HepG2 (cell line): ENCODE measurements around the gene CSNK1G3. TPM values are rescaled to one million over a fixed set of nuclear protein-coding genes. Genes with fewer than 3 reads are reported as not detected.

Experiments
- ATAC-seq: fragments of 200-7000 bp; cut with Tn5 transposase; 3 replicates; pipeline ENCODE4 v1.9.1; 2020; ENCODE audit warnings: mild to moderate bottlenecking, moderate library complexity
- BruUV-seq: library from RNA; stranded (reverse); fragments of 400-500 nt; replicated peaks from 2 replicates; lab custom pipeline; 2021; lab: Mats Ljungman, UMichigan
- CTCF ChIA-PET: fragments of 300-600 bp; formaldehyde crosslinking; extraction: SDS; loops from one replicate; lab custom pipeline; 2021; ENCODE audit warnings: low total read pairs, inconsistent platforms, low intra/inter-chr PET ratio; lab: Yijun Ruan, JAX
- POLR2A ChIA-PET: fragments of 350-600 bp; sonication (Branson Sonifier 250); formaldehyde crosslinking; loops from one replicate; lab custom pipeline; 2020; ENCODE audit warnings: antibody characterized with exemption, inconsistent platforms; lab: Yijun Ruan, JAX
- DNase-seq: peaks from one replicate; pipeline ENCODE4 v3.0.0-alpha.2; 2015; ENCODE audit warnings: low spot score
- FAIRE-seq: peaks from 3 replicates; lab custom pipeline; 2011; peaks lifted over from hg19 to GRCh38; lab: Jason Lieb, UNC
- H2AFZ ChIP-seq: one replicate; pipeline ENCODE4 v1.6.1; 2011; ENCODE audit warnings: low read length, inconsistent platforms
- H3K27ac ChIP-seq: fragments of 300-600 bp; 3 replicates; pipeline ENCODE4 v1.8.0; 2011; ENCODE audit warnings: mixed run types, mild to moderate bottlenecking, mixed read lengths, low read length, inconsistent platforms; ENCODE audit not compliant: insufficient read depth; ENCODE audit errors: extremely low read length
- H3K27me3 ChIP-seq, 2 experiments: fragments of 200-600 bp in 1 of 2; 2 replicates in 1 of 2; 3 replicates in 1 of 2; pipeline versions ENCODE4 v1.6.0 to v1.8.0; 2011; ENCODE audit warnings: low read length in 2 of 2, mild to moderate bottlenecking in 2 of 2, moderate library complexity in 2 of 2, inconsistent platforms in 1 of 2; ENCODE audit not compliant: insufficient read depth in 2 of 2, control insufficient read depth in 1 of 2
- H3K36me3 ChIP-seq, 2 experiments: fragments of 200-600 bp in 1 of 2; replicated peaks in 1 of 2; 2 replicates in 1 of 2; 3 replicates in 1 of 2; pipeline versions ENCODE4 v1.5.1 to v1.8.0; 2011; ENCODE audit warnings: low read length in 2 of 2, inconsistent platforms in 1 of 2; ENCODE audit not compliant: insufficient read depth in 2 of 2, control insufficient read depth in 1 of 2
- H3K4me1 ChIP-seq: 2 replicates; pipeline ENCODE4 v1.5.1; 2012; ENCODE audit warnings: low read length, inconsistent platforms; ENCODE audit not compliant: insufficient read depth
- H3K4me2 ChIP-seq: 2 replicates; pipeline ENCODE4 v1.6.0; 2011; ENCODE audit warnings: low read depth, low read length, inconsistent platforms
- H3K4me3 ChIP-seq, 3 experiments: fragments of 200-600 bp in 1 of 3; sonication (generic), shearing (Covaris generic) in 1 of 3; replicated peaks in 1 of 3; 2 replicates each; pipeline ENCODE4 v1.5.1; 2011 to 2016; ENCODE audit warnings: low read length in 3 of 3, inconsistent platforms in 2 of 3, low read depth in 2 of 3, mild to moderate bottlenecking in 2 of 3, control low read depth in 1 of 3, mixed read lengths in 1 of 3; ENCODE audit not compliant: insufficient read depth in 1 of 3
- H3K79me2 ChIP-seq: one replicate; pipeline ENCODE4 v1.6.1; 2011; ENCODE audit warnings: low read length, inconsistent platforms; ENCODE audit not compliant: insufficient read depth
- H3K9ac ChIP-seq: 2 replicates; pipeline ENCODE4 v1.6.0; 2011; ENCODE audit warnings: mild to moderate bottlenecking, low read depth, low read length, inconsistent platforms; ENCODE audit not compliant: insufficient read depth
- H3K9me3 ChIP-seq: 2 replicates; pipeline ENCODE4 v1.5.1; 2012; ENCODE audit warnings: mild to moderate bottlenecking, low read length
- H4K20me1 ChIP-seq: 2 replicates; pipeline ENCODE4 v1.6.0; 2011; ENCODE audit warnings: inconsistent platforms, mild to moderate bottlenecking, low read length, moderate library complexity; ENCODE audit not compliant: insufficient read depth
- ARHGAP35 ChIP-seq: sonication (generic); formaldehyde crosslinking; IDR thresholded peaks from 2 replicates; pipeline ENCODE4 v1.9.0; 2022; ENCODE audit warnings: mild to moderate bottlenecking, inconsistent platforms, moderate library complexity, missing genetic modification reagents, borderline replicate concordance
- EP300 ChIP-seq, 3 experiments: sonication (generic) in 1 of 3; formaldehyde crosslinking in 1 of 3; IDR thresholded peaks; 2 replicates each; pipeline versions ENCODE4 v1.5.1 to v1.6.1; 2011 to 2020; ENCODE audit warnings: low read depth in 2 of 3, low read length in 2 of 3, borderline replicate concordance in 1 of 3, improper control_type of control experiment in 1 of 3, mild to moderate bottlenecking in 1 of 3, missing genetic modification reagents in 1 of 3, moderate library complexity in 1 of 3
- HCFC1 ChIP-seq: fragments of 150-350 bp; IDR thresholded peaks from 2 replicates; pipeline ENCODE4 v1.6.1; 2014; ENCODE audit warnings: low read depth, low read length
- ZBTB1 ChIP-seq: sonication (generic); formaldehyde crosslinking; IDR thresholded peaks from 2 replicates; pipeline ENCODE4 v1.4.0; 2020; ENCODE audit warnings: missing genetic modification reagents, borderline replicate concordance
- ZKSCAN8 ChIP-seq: IDR thresholded peaks from 2 replicates; pipeline ENCODE4 v1.6.1; 2016; ENCODE audit warnings: borderline replicate concordance, missing genetic modification reagents, missing compliant biosample characterization
- WGBS: methylation state at CpG from one replicate; pipeline ENCODE4 v1.1.6; 2017; ENCODE audit warnings: low lambda C conversion rate; 5-methylcytosine and 5-hydroxymethylcytosine counted together
- in situ Hi-C: cut with HindIII; loops from 2 replicates; pipeline ENCODE4 v1.10.0; 2017; ENCODE audit warnings: low pct_unique_long_range_greater_than_20kb; ENCODE audit not compliant: extremely low pct_ligation_motif_present
- intact Hi-C: fragments of 100-400 bp; cut with micrococcal nuclease; formaldehyde crosslinking; loops from one replicate; pipeline ENCODE4 v1.10.0; 2022; ENCODE audit not compliant: unreplicated experiment
- polyA plus RNA-seq, 8 experiments: library from polyadenylated mRNA; depleted of rRNA in 3 of 8; stranded (reverse) in 7 of 8; unstranded in 1 of 8; fragments of >200 nt; fragmentation: Illumina TruSeq in 4 of 8; extraction: Trizol in 4 of 8; gene quantifications; 2 replicates each; pipeline versions ENCODE4 v1.2.1 to v1.2.3, GENCODE V29; 2011 to 2016; ENCODE audit warnings: low read depth in 4 of 8, missing spikeins in 1 of 8, mixed read lengths in 1 of 8; ENCODE audit not compliant: insufficient read depth in 1 of 8
- total RNA-seq, 5 experiments: library from RNA; depleted of rRNA; stranded (reverse); fragments of >200 nt; fragmentation: Illumina TruSeq; extraction: Trizol; gene quantifications; 2 replicates each; pipeline ENCODE4 v1.2.3, GENCODE V29; 2016; ENCODE audit warnings: low read depth in 1 of 5
- TF ChIP-seq, protein P1 (sequence below): sonication (generic); formaldehyde crosslinking; IDR thresholded peaks from 2 replicates; pipeline ENCODE4 v1.4.0; 2020; ENCODE audit warnings: missing genetic modification reagents
- TF ChIP-seq, protein P2 (sequence below): sonication (generic); formaldehyde crosslinking; IDR thresholded peaks from 2 replicates; pipeline ENCODE4 v1.5.1; 2020; ENCODE audit warnings: mild to moderate bottlenecking, missing genetic modification reagents, moderate library complexity
- TF ChIP-seq, protein P3 (sequence below): sonication (generic); formaldehyde crosslinking; IDR thresholded peaks from 2 replicates; pipeline ENCODE4 v1.5.0; 2020; ENCODE audit warnings: missing genetic modification reagents, mild to moderate bottlenecking, borderline replicate concordance

Gene CSNK1G3
- total and polyA plus RNA-seq, 2 of the 13 experiments (the other 11 are each of a cell fraction or from before 2014, with no cell fraction given) = 11.3 to 31.5 TPM

DNA sequence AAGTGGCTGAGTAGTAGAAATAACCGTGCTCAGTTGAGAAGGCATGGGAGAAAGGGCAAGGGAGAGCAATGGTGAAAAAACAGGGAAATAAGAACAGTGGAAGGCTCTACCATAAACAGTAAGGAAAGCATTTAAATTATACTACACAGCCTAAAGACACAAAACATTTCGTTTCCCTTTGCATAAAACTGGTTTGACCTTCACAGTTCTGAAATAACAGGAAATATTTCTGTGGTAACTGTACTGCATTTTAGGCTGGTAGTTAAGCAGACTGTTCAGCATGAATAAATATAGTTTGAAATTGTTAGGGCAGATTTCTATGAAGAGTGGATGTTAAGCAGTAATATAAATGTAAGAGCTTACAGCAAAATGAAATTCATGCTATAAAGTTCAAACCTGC, 147.5 kb downstream of the CSNK1G3 start:
- H3K36me3 ChIP-seq = no peaks in the 10 kb centered on the region; a peak in 1 of 5 replicates
- H3K9ac ChIP-seq = no peak overlapping the region
- TF ChIP-seq, protein P1, sequence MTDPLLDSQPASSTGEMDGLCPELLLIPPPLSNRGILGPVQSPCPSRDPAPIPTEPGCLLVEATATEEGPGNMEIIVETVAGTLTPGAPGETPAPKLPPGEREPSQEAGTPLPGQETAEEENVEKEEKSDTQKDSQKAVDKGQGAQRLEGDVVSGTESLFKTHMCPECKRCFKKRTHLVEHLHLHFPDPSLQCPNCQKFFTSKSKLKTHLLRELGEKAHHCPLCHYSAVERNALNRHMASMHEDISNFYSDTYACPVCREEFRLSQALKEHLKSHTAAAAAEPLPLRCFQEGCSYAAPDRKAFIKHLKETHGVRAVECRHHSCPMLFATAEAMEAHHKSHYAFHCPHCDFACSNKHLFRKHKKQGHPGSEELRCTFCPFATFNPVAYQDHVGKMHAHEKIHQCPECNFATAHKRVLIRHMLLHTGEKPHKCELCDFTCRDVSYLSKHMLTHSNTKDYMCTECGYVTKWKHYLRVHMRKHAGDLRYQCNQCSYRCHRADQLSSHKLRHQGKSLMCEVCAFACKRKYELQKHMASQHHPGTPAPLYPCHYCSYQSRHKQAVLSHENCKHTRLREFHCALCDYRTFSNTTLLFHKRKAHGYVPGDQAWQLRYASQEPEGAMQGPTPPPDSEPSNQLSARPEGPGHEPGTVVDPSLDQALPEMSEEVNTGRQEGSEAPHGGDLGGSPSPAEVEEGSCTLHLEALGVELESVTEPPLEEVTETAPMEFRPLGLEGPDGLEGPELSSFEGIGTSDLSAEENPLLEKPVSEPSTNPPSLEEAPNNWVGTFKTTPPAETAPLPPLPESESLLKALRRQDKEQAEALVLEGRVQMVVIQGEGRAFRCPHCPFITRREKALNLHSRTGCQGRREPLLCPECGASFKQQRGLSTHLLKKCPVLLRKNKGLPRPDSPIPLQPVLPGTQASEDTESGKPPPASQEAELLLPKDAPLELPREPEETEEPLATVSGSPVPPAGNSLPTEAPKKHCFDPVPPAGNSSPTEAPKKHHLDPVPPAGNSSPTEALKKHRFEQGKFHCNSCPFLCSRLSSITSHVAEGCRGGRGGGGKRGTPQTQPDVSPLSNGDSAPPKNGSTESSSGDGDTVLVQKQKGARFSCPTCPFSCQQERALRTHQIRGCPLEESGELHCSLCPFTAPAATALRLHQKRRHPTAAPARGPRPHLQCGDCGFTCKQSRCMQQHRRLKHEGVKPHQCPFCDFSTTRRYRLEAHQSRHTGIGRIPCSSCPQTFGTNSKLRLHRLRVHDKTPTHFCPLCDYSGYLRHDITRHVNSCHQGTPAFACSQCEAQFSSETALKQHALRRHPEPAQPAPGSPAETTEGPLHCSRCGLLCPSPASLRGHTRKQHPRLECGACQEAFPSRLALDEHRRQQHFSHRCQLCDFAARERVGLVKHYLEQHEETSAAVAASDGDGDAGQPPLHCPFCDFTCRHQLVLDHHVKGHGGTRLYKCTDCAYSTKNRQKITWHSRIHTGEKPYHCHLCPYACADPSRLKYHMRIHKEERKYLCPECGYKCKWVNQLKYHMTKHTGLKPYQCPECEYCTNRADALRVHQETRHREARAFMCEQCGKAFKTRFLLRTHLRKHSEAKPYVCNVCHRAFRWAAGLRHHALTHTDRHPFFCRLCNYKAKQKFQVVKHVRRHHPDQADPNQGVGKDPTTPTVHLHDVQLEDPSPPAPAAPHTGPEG (CRISPR knock-in tag) = no peak
- TF ChIP-seq ARHGAP35 (no peak), EP300 (IDR thresholded peaks at IDR 0.05; ENCODE audit: low read depth in 2 of 2, low read length in 2 of 2) (no peak), EP300 (CRISPR knock-in tag; IDR thresholded peaks at IDR 0.05; ENCODE audit: borderline replicate concordance) (no peak), HCFC1 (no peak), ZKSCAN8 (CRISPR knock-in tag) (no peak), ZBTB1 (no peak)
- TF ChIP-seq, protein P2, sequence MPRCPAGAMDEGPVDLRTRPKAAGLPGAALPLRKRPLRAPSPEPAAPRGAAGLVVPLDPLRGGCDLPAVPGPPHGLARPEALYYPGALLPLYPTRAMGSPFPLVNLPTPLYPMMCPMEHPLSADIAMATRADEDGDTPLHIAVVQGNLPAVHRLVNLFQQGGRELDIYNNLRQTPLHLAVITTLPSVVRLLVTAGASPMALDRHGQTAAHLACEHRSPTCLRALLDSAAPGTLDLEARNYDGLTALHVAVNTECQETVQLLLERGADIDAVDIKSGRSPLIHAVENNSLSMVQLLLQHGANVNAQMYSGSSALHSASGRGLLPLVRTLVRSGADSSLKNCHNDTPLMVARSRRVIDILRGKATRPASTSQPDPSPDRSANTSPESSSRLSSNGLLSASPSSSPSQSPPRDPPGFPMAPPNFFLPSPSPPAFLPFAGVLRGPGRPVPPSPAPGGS (CRISPR knock-in tag) = no peak
- TF ChIP-seq, protein P3, sequence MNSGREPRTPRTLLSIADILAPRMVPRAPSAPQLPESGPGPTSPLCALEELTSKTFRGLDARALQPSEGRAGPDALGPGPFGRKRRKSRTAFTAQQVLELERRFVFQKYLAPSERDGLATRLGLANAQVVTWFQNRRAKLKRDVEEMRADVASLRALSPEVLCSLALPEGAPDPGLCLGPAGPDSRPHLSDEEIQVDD (CRISPR knock-in tag) = no peak
- no peak overlapping the region for H3K4me3 ChIP-seq
- no peak for ATAC-seq
- ChIA-PET CTCF (no interaction called here), POLR2A (no interaction called here)
- intact Hi-C loops = no loop called here
- no peaks in the 10 kb centered on the region for H3K4me1 ChIP-seq
- 1% methylated on average over 2 of the region's 2 CpGs for WGBS
- no peak overlapping the region for H2AFZ ChIP-seq
- H3K4me2 ChIP-seq = no peak overlapping the region
- H3K27ac ChIP-seq = no peak overlapping the region
- BruUV-seq = no TSS peak
- no peak for FAIRE-seq
- no peaks in the 10 kb centered on the region for H3K27me3 ChIP-seq
- no peaks in the 10 kb centered on the region for H4K20me1 ChIP-seq
- no peaks in the 10 kb centered on the region for H3K79me2 ChIP-seq
- no peak for DNase-seq
- in situ Hi-C loops = no loop called here
- no peaks in the 10 kb centered on the region for H3K9me3 ChIP-seq
